GM23338 (cell line): ENCODE data around the gene C15orf62. TPM values are rescaled to one million over a fixed set of nuclear protein-coding genes. Genes with fewer than 3 reads are reported as not detected.

Source experiments
- ATAC-seq: fragments of 200-7000 bp; cut with Tn5 transposase; 3 replicates; pipeline ENCODE4 v1.9.1; 2020
- DNase-seq: peaks from one replicate; pipeline ENCODE4 v3.0.0-alpha.2; 2015; ENCODE audit warnings: low spot score
- H2AFZ ChIP-seq: fragments of 200-600 bp; sonication (generic); 2 replicates; pipeline ENCODE4 v1.8.0; 2016; ENCODE audit warnings: antibody characterized with exemption, mild to moderate bottlenecking, moderate library complexity
- H3F3A ChIP-seq: fragments of 200-600 bp; sonication (generic); replicated peaks from 2 replicates; pipeline ENCODE4 v1.8.0; 2017; ENCODE audit warnings: antibody characterized with exemption, mixed run types, low read depth
- H3K27ac ChIP-seq: fragments of 200-600 bp; sonication (generic); 2 replicates; pipeline ENCODE4 v1.6.1; 2016; ENCODE audit warnings: low read depth
- H3K27me3 ChIP-seq: fragments of 200-600 bp; sonication (generic); 2 replicates; pipeline ENCODE4 v1.8.0; 2016; ENCODE audit warnings: mild to moderate bottlenecking, mixed run types, moderate library complexity; ENCODE audit not compliant: insufficient read depth
- H3K36me3 ChIP-seq: fragments of 200-600 bp; sonication (generic); 2 replicates; pipeline ENCODE4 v1.8.0; 2016; ENCODE audit warnings: mild to moderate bottlenecking; ENCODE audit not compliant: insufficient read depth
- H3K4me1 ChIP-seq: fragments of 200-600 bp; sonication (generic); 2 replicates; pipeline ENCODE4 v1.8.0; 2016; ENCODE audit warnings: mild to moderate bottlenecking, moderate library complexity; ENCODE audit not compliant: insufficient read depth
- H3K4me2 ChIP-seq: fragments of 200-600 bp; sonication (generic); 2 replicates; pipeline ENCODE4 v1.7.1; 2017; ENCODE audit warnings: mixed run types
- H3K4me3 ChIP-seq: fragments of 200-600 bp; sonication (generic); 2 replicates; pipeline ENCODE4 v1.6.1; 2016; ENCODE audit warnings: mixed run types
- H3K79me2 ChIP-seq: fragments of 200-600 bp; sonication (generic); replicated peaks from 2 replicates; pipeline ENCODE4 v1.8.0; 2017; ENCODE audit warnings: mild to moderate bottlenecking; ENCODE audit not compliant: insufficient read depth
- H3K9me2 ChIP-seq: fragments of 200-600 bp; sonication (generic); 2 replicates; pipeline ENCODE4 v1.8.0; 2017; ENCODE audit not compliant: insufficient read depth
- H4K20me1 ChIP-seq: fragments of 200-600 bp; sonication (generic); replicated peaks from 2 replicates; pipeline ENCODE4 v1.8.0; 2017; ENCODE audit warnings: mild to moderate bottlenecking; ENCODE audit not compliant: insufficient read depth
- H3K27ac Mint-ChIP-seq: 2 replicates; pipeline ENCODE4 v1.8.0; 2020; ENCODE audit warnings: inconsistent platforms, mild to moderate bottlenecking, moderate library complexity, mixed read lengths
- H3K27me3 Mint-ChIP-seq: 3 replicates; pipeline ENCODE4 v1.8.0; 2022; ENCODE audit warnings: low read depth, mild to moderate bottlenecking, moderate library complexity, mixed read lengths, inconsistent platforms; ENCODE audit not compliant: insufficient read depth, poor library complexity
- H3K36me3 Mint-ChIP-seq: 3 replicates; pipeline ENCODE4 v1.8.0; 2021; ENCODE audit warnings: low read depth, mild to moderate bottlenecking, inconsistent platforms, moderate library complexity, mixed read lengths
- H3K4me1 Mint-ChIP-seq: 3 replicates; pipeline ENCODE4 v1.8.0; 2020; ENCODE audit warnings: mild to moderate bottlenecking, inconsistent platforms, mixed read lengths
- H3K4me3 Mint-ChIP-seq: 3 replicates; pipeline ENCODE4 v1.8.0; 2021; ENCODE audit warnings: moderate library complexity, mild to moderate bottlenecking, inconsistent platforms, mixed read lengths
- H3K9me3 Mint-ChIP-seq: 3 replicates; pipeline ENCODE4 v1.8.0; 2020; ENCODE audit warnings: moderate library complexity, mild to moderate bottlenecking, inconsistent platforms, mixed read lengths
- CREB1 ChIP-seq: fragments of 250-450 bp; sonication (Bioruptor Pico); IDR thresholded peaks from 2 replicates; pipeline ENCODE4 v1.5.0; 2020; ENCODE audit warnings: low read depth, mild to moderate bottlenecking, moderate library complexity
- CTCF ChIP-seq, 2 experiments: fragments of 200-600 bp in 1 of 2; sonication (generic) in 1 of 2; conservative IDR thresholded peaks; 2 replicates each; pipeline versions ENCODE4 v1.5.1 to v1.6.1; 2016 to 2017; ENCODE audit warnings: antibody characterized with exemption in 2 of 2, low read depth in 2 of 2, mild to moderate bottlenecking in 2 of 2, moderate library complexity in 1 of 2
- ETS1 ChIP-seq: IDR thresholded peaks from 2 replicates; pipeline ENCODE4 v1.6.1; 2016; ENCODE audit warnings: antibody characterized with exemption
- EZH2 ChIP-seq: fragments of 200-600 bp; sonication (generic); IDR thresholded peaks from one replicate; pipeline ENCODE4 v1.8.0; 2017; ENCODE audit warnings: antibody characterized with exemption, mild to moderate bottlenecking, low read depth; ENCODE audit not compliant: unreplicated experiment
- EZH2phosphoT487 ChIP-seq: fragments of 200-600 bp; sonication (generic); IDR thresholded peaks from one replicate; pipeline ENCODE4 v1.8.1; 2018; ENCODE audit warnings: antibody characterized with exemption; ENCODE audit not compliant: unreplicated experiment
- JUNB ChIP-seq: IDR thresholded peaks from one replicate; pipeline ENCODE4 v1.6.1; 2016; ENCODE audit warnings: antibody characterized with exemption; ENCODE audit not compliant: unreplicated experiment
- NANOG ChIP-seq: IDR thresholded peaks from 2 replicates; pipeline ENCODE4 v1.6.1; 2016; ENCODE audit warnings: antibody characterized with exemption, borderline replicate concordance
- POLR2AphosphoS5 ChIP-seq: IDR thresholded peaks from 2 replicates; pipeline ENCODE4 v1.6.1; 2016; ENCODE audit warnings: antibody characterized with exemption, low read depth
- REST ChIP-seq: IDR thresholded peaks from one replicate; pipeline ENCODE4 v1.6.1; 2018; ENCODE audit warnings: antibody characterized with exemption; ENCODE audit not compliant: unreplicated experiment
- STAT1 ChIP-seq: IDR thresholded peaks from one replicate; pipeline ENCODE4 v1.6.1; 2016; ENCODE audit warnings: antibody characterized with exemption; ENCODE audit not compliant: unreplicated experiment
- ZNF114 ChIP-seq: fragments of 250-450 bp; sonication (Bioruptor Pico); IDR thresholded peaks from 2 replicates; pipeline ENCODE4 v1.5.0; 2020; ENCODE audit warnings: mild to moderate bottlenecking, moderate library complexity
- ZNF331 ChIP-seq: fragments of 250-450 bp; sonication (Bioruptor Pico); IDR thresholded peaks from 2 replicates; pipeline ENCODE4 v1.5.0; 2020; ENCODE audit warnings: low read depth, mild to moderate bottlenecking, moderate library complexity
- ZNF462 ChIP-seq: fragments of 250-450 bp; sonication (Bioruptor Pico); IDR thresholded peaks from 2 replicates; pipeline ENCODE4 v1.5.0; 2020; ENCODE audit warnings: mild to moderate bottlenecking, moderate library complexity
- polyA plus RNA-seq: library from polyadenylated mRNA; unstranded; fragments of >200 nt; fragmentation: Nextera tagmentation; extraction: Ambion mirVana; gene quantifications from 2 replicates; pipeline ENCODE4 v1.2.1, GENCODE V29; 2016
- total RNA-seq: library from RNA; depleted of rRNA; stranded (reverse); fragments of >200 nt; shearing (Covaris generic); gene quantifications from 2 replicates; pipeline ENCODE4 v1.2.3, GENCODE V29; 2014

The C15orf62 gene
- total and polyA plus RNA-seq, 2 experiments from 2014 or later = 0.16 to 0.80 TPM

- peaks cover 6% of the 10 kb centered on the region; the same call in 1 of the 3 replicates for H3K36me3 Mint-ChIP-seq
- no peak overlapping the region for H3K4me3 Mint-ChIP-seq
- no peaks in the 10 kb centered on the region for H3K9me3 Mint-ChIP-seq
- ATAC-seq (no peak), DNase-seq (no peak)
- 0 out of 2 replicates have a peak, but pooled peaks cover 2% of the 10 kb centered on the region for H3K4me1 ChIP-seq
- peaks cover 9% of the 10 kb centered on the region for H3K27me3 Mint-ChIP-seq
- H3K36me3 ChIP-seq = no peaks in the 10 kb centered on the region
- no peak overlapping the region for H3K27ac Mint-ChIP-seq
- no peaks in the 10 kb centered on the region for H3K79me2 ChIP-seq
- peaks cover 10% of the 10 kb centered on the region for H3K4me1 Mint-ChIP-seq
- H3K9me2 ChIP-seq = no peaks in the 10 kb centered on the region
- 0 out of 2 replicates have a peak, but pooled peaks cover 8% of the 10 kb centered on the region for H3F3A ChIP-seq
- no peaks in the 10 kb centered on the region for H3K27me3 ChIP-seq
- H2AFZ ChIP-seq = no peak overlapping the region
- TF ChIP-seq POLR2AphosphoS5 (no peak), ZNF462 (CRISPR knock-in tag) (no peak), EZH2 (no peak), STAT1 (no peak), NANOG (no peak), ZNF114 (CRISPR knock-in tag) (no peak), CREB1 (no peak), CTCF (conservative IDR thresholded peaks at IDR 0.05; ENCODE audit: low read depth in 2 of 2) (no peak), REST (no peak), ETS1 (no peak), EZH2phosphoT487 (no peak), JUNB (no peak), ZNF331 (CRISPR knock-in tag) (no peak)
- H3K27ac ChIP-seq = no peak overlapping the region
- no peak overlapping the region for H3K4me2 ChIP-seq
- H4K20me1 ChIP-seq = no peaks in the 10 kb centered on the region
- no peak overlapping the region for H3K4me3 ChIP-seq
Observed at GRCh38 chr15:40812721-40813425, 43.1 kb downstream of the C15orf62 start.
